ENCODE data around the gene NRDC.

- no peak for TF ChIP-seq CTCF (IDR thresholded peaks at IDR 0.05; ENCODE audit: control extremely low read depth in 1 of 3, insufficient read depth in 1 of 3, low read depth in 1 of 3, low read length in 3 of 3)
- no peak for TF ChIP-seq CREB1 (IDR thresholded peaks at IDR 0.05)
- no peak for TF ChIP-seq RFX5 (IDR thresholded peaks at IDR 0.05; ENCODE audit: borderline replicate concordance, low read depth, low read length)
These were observed 97.6 kb downstream of the NRDC start for GRCh38 chr1:51780927-51781326.

All from H1 (cell line).